ENCODE data around the gene RASEF. TPM values are rescaled to one million over a fixed set of nuclear protein-coding genes. Genes with fewer than 3 reads are reported as not detected.

The RASEF gene
- total and polyA plus RNA-seq, 9 donors, result 0.07 to 15.9 (median 1.0) TPM

DNA sequence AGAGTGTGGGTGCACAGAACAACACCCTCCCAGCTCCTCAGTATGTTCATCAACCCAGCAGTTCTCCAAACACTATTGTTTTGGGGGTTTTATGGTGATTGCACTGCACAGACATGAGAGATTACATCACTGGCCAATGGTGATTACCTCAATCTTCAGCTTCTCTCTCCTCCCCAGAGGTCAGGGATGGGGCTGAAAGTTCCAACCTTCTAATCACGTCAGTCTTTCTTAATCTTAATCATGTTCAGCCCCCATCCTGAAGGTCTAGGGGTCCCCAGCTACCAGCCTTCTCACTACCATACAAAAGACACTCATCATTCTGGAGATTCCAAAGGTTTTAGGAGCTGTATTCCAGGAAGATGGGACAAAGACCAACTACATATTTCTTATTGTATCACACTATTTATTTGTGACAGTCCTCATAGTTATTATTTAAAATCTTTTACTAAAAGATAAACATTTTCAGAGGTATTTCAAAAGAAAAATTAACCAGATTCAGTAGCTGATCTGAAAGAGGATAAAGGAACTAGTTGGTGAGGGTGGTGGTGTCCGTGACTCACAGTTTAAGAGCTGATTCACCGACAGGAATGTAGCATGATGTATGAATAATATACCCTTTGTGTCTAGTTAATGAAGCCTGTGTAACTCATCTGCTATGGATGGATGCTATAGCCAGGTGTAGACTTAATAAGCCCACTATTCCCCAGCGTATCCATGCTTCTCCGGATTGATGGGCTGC lies 35.6 kb downstream of the RASEF start:
- no peak overlapping the region for H3K27ac ChIP-seq
- H3K27me3 ChIP-seq, result no peaks in the 10 kb centered on the region
- H3K4me3 ChIP-seq, result no peak overlapping the region
- H3K4me1 ChIP-seq (ENCODE audit: insufficient read depth), result no peaks in the 10 kb centered on the region
- no peak for TF ChIP-seq EP300 (IDR thresholded peaks at IDR 0.05)
- no peak for TF ChIP-seq POLR2A (IDR thresholded peaks at IDR 0.05)
- TF ChIP-seq, protein P1, sequence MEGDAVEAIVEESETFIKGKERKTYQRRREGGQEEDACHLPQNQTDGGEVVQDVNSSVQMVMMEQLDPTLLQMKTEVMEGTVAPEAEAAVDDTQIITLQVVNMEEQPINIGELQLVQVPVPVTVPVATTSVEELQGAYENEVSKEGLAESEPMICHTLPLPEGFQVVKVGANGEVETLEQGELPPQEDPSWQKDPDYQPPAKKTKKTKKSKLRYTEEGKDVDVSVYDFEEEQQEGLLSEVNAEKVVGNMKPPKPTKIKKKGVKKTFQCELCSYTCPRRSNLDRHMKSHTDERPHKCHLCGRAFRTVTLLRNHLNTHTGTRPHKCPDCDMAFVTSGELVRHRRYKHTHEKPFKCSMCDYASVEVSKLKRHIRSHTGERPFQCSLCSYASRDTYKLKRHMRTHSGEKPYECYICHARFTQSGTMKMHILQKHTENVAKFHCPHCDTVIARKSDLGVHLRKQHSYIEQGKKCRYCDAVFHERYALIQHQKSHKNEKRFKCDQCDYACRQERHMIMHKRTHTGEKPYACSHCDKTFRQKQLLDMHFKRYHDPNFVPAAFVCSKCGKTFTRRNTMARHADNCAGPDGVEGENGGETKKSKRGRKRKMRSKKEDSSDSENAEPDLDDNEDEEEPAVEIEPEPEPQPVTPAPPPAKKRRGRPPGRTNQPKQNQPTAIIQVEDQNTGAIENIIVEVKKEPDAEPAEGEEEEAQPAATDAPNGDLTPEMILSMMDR (IDR thresholded peaks at IDR 0.05), result no peak
- intact Hi-C loops (cut with DNase I), result no loop called here
- H3K9me3 ChIP-seq, result no peaks in the 10 kb centered on the region
- H3K36me3 ChIP-seq, result no peaks in the 10 kb centered on the region
- no peak for DNase-seq
- 82 to 87% (median 86%) methylated on average over 5 of the region's 5 CpGs for WGBS, 3 donors

DNA sequence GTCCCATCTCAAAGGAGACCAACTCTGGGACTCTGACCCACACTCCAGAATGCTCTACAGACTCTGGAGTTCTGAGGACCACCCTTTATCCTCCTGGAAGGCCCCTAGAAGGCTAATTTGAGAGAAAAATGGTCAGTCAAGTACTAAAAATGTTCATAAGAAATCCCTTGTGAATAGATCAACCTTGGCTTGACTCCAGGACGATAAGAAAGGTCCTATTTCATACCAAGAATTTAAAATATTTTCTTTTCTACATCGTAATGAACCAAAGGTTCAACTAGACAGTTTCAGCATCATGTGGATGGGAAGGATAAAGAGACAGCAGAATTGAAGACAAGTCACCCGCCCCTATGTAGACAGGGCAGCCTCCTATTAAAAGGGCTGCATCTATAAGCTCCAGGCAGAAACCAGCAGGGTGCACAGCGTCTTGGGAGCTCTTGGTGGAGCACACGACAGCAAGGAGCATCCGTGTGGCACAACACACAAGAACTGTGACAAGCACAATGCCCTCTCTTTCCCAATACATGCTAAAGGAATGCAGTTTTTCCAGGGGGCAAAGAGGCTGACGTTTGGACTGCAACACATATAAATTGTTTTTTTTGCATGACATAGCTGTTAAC lies 38.3 kb downstream of the RASEF start:
- H3K36me3 ChIP-seq, result no peaks in the 10 kb centered on the region
- DNase-seq, result no peak
- no peaks in the 10 kb centered on the region for H3K4me1 ChIP-seq (ENCODE audit: insufficient read depth)
- WGBS, 3 donors, result 44 to 63% (median 61%) methylated on average over 7 of the region's 7 CpGs
- H3K27me3 ChIP-seq, result no peaks in the 10 kb centered on the region
- no peak overlapping the region for H3K4me3 ChIP-seq
- no peak overlapping the region for H3K27ac ChIP-seq
- TF ChIP-seq POLR2A (IDR thresholded peaks at IDR 0.05), result no peak
- no peak for TF ChIP-seq EP300 (IDR thresholded peaks at IDR 0.05)
- TF ChIP-seq, protein P1 (IDR thresholded peaks at IDR 0.05), result no peak
- intact Hi-C loops (cut with DNase I), result no loop called here
- H3K9me3 ChIP-seq, result no peaks in the 10 kb centered on the region

DNA sequence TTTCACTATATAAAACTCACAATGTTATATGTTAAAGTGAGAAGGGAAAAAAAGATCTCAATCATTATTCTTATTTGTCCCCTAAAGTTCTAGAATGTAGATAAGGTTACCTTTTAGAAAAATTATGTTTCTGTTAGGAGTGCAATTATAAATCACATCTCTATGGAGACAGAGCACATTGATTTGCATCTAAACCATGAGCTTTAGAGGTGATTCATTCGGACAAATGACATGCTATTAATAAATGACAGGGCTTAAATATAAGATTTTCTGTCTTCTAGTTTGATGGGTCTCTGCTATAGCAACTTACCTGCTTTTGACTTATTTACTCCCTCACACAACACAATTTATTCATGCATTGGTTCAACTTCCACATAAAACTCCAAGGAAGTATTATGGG lies 39.8 kb downstream of the RASEF start:
- TF ChIP-seq POLR2A (IDR thresholded peaks at IDR 0.05) (no peak), EP300 (IDR thresholded peaks at IDR 0.05) (no peak)
- TF ChIP-seq, protein P1 (IDR thresholded peaks at IDR 0.05), result no peak
- intact Hi-C loops (cut with DNase I), result no loop called here
- H3K36me3 ChIP-seq, result no peaks in the 10 kb centered on the region

DNA sequence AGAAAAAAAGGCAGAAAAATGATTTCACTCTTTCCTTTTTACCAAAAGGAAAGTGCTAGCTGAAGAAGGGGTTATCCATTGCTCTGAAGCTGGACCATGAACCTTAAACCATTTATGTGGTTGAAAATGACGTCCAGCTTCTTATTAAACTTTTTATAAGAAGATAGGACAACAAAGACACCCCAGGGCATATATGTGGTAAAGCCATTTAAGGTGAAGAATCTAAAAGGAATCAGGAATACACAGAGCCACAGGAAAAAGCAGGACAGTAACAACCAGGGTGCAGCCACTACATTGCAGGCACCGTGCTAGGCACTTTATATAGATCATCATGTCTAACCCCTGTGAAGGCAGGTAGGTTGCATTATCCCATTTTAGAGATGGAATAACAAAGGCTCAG lies 42.1 kb downstream of the RASEF start:
- H3K36me3 ChIP-seq, result no peaks in the 10 kb centered on the region
- H3K9me3 ChIP-seq, result no peaks in the 10 kb centered on the region
- H3K27me3 ChIP-seq, result no peaks in the 10 kb centered on the region
- intact Hi-C loops (cut with DNase I), result no loop called here
- H3K4me1 ChIP-seq (ENCODE audit: insufficient read depth), result no peaks in the 10 kb centered on the region
- no peak overlapping the region for H3K27ac ChIP-seq
- WGBS, 3 donors, result 81 to 83% (median 83%) methylated on average over 2 of the region's 2 CpGs
- no peak overlapping the region for H3K4me3 ChIP-seq
- DNase-seq, result no peak
- no peak for TF ChIP-seq POLR2A (IDR thresholded peaks at IDR 0.05)
- no peak for TF ChIP-seq EP300 (IDR thresholded peaks at IDR 0.05)
- TF ChIP-seq, protein P1 (IDR thresholded peaks at IDR 0.05), result no peak

More for the DNA sequence above, 39.8 kb downstream of the RASEF start:
- Histone ChIP-seq H3K27me3 (no peaks in the 10 kb centered on the region), H3K9me3 (no peaks in the 10 kb centered on the region), H3K27ac (no peak overlapping the region), H3K4me1 (ENCODE audit: insufficient read depth) (no peaks in the 10 kb centered on the region), H3K4me3 (no peak overlapping the region)
- 76 to 82% (median 81%) methylated on average over 1 of the region's 1 CpG for WGBS, 3 donors
- DNase-seq, result no peak
